AG04450 (cell line): Measurements from ENCODE around the gene GRIN2A. TPM values are rescaled to one million over a fixed set of nuclear protein-coding genes. Genes with fewer than 3 reads are reported as not detected.

Experiments
- CTCF ChIA-PET: fragments of 300-600, 350-600 bp; formaldehyde crosslinking; extraction: SDS; loops from one replicate; lab custom pipeline; 2022; ENCODE audit warnings: antibody characterized with exemption, inconsistent platforms; lab: Charles Lee
- POLR2A ChIA-PET: fragments of 350-600 bp; formaldehyde crosslinking; extraction: SDS; loops from one replicate; lab custom pipeline; 2021; ENCODE audit warnings: antibody characterized with exemption, inconsistent platforms; lab: Yijun Ruan, JAX
- DNase-seq: peaks from one replicate; pipeline ENCODE4 v3.0.0-alpha.2; 2011; ENCODE audit warnings: low read depth, low spot score
- H3K27ac ChIP-seq: one replicate; pipeline ENCODE4 v1.5.1; 2012; ENCODE audit warnings: low read depth, low read length, control low read depth
- H3K27me3 ChIP-seq: one replicate; pipeline ENCODE4 v1.6.0; 2012; ENCODE audit warnings: low read length; ENCODE audit not compliant: control insufficient read depth, insufficient read depth
- H3K4me3 ChIP-seq: 2 replicates; pipeline ENCODE4 v1.5.1; 2011; ENCODE audit warnings: mild to moderate bottlenecking, low read depth, low read length, control low read depth
- H3K9me3 ChIP-seq: 2 replicates; pipeline ENCODE4 v1.5.1; 2012; ENCODE audit warnings: low read length; ENCODE audit not compliant: control insufficient read depth, insufficient read depth
- polyA plus RNA-seq: library from polyadenylated mRNA; depleted of rRNA; stranded (reverse); fragments of >200 nt; gene quantifications from 2 replicates; pipeline ENCODE4 v1.2.3, GENCODE V29; 2011
- TF ChIP-seq, protein P1 (sequence below): IDR thresholded peaks from 2 replicates; pipeline ENCODE4 v1.5.1; 2011; ENCODE audit warnings: low read depth, low read length, control low read depth, inconsistent platforms

GRIN2A gene
- polyA plus RNA-seq, 1 experiment = not detected

DNA sequence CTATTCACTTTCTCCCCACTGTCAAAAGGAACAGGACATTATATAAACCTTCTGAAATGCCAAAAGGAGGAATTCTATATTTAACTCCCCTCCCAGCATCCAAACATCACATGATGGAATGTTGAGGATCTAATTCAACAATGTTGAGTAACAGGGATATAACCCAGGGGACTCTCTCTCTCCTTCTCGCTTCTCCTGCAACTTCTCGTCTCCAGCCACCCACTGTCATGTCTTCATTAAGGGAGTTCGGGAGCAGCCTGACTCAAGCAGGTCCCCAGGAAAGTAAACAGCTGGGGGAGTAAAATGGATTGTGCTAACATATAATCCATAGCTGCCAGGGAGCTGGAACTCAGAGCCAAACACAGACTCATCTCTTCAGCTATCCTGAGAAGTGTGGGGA, 51.7 kb downstream of the GRIN2A start:
- no peak overlapping the region for H3K27ac ChIP-seq
- no peak for DNase-seq
- CTCF ChIA-PET = no interaction called here
- H3K9me3 ChIP-seq = peaks cover 22% of the 10 kb centered on the region
- POLR2A ChIA-PET = no interaction called here
- TF ChIP-seq, protein P1, sequence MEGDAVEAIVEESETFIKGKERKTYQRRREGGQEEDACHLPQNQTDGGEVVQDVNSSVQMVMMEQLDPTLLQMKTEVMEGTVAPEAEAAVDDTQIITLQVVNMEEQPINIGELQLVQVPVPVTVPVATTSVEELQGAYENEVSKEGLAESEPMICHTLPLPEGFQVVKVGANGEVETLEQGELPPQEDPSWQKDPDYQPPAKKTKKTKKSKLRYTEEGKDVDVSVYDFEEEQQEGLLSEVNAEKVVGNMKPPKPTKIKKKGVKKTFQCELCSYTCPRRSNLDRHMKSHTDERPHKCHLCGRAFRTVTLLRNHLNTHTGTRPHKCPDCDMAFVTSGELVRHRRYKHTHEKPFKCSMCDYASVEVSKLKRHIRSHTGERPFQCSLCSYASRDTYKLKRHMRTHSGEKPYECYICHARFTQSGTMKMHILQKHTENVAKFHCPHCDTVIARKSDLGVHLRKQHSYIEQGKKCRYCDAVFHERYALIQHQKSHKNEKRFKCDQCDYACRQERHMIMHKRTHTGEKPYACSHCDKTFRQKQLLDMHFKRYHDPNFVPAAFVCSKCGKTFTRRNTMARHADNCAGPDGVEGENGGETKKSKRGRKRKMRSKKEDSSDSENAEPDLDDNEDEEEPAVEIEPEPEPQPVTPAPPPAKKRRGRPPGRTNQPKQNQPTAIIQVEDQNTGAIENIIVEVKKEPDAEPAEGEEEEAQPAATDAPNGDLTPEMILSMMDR = no peak
- H3K27me3 ChIP-seq = no peaks in the 10 kb centered on the region
- H3K4me3 ChIP-seq = no peak overlapping the region

DNA sequence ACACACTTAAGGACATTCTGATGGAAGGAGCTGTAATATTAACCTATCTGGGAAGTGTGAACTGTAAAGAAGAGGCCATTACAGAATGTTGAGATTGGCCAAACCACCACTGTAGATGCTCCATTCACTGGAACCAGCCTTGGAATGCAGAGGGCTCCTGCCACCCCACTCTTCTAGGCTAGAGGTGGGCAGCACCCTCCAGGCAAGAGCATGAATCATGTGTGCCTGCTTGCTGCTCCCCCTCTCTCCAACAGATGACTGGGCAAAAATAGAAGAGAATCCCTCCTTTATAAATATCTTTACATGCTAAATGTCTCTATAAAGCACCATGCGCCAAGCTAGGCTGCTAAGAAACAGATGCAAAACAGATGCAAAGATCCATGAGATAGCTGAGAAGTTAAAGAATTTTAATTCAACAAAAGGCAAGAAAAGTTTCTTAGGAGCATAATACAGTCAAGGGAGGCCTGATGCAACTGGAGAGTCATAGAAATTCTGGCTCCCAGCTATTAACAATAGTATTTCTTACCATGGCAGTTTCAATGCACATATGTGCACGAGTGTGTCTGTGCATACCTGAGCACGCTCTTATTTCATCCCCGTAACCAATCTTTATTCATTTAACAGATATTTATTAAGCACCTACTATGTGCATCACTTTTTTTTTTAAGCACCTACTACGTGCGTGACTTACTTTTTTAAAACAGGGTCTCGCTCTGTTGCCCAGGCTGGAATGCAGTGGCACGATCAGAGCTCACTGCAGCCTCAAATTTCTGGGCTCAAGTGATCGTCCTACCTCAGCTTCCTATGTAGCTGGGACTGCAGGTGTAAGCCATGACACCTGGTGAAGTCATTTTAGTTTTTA, 53.6 kb downstream of the GRIN2A start:
- Histone ChIP-seq H3K4me3 (no peak overlapping the region), H3K27ac (no peak overlapping the region), H3K9me3 (peaks cover 27% of the 10 kb centered on the region), H3K27me3 (no peaks in the 10 kb centered on the region)
- ChIA-PET POLR2A (no interaction called here), CTCF (no interaction called here)
- TF ChIP-seq, protein P1 = no peak
- DNase-seq = no peak

DNA sequence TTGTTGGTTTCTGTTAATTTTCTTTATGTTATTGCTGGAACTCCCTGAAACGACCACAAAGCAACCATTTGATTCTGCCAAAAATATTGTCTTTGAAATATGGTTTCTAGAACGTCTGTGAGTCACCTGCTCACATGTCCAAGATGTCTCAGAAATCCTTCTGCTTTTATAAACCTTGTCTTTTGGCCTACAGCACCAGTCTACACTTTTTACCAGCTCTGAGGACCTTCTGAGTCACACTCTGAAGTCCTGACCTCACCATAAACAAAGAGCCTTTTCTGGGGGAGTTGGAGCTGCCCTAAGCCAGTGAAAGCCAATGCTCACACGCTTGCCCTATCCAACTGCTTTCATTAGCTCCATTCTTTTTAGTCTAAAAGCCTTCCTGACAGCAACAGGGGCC, 55.5 kb downstream of the GRIN2A start:
- ChIA-PET POLR2A (no interaction called here), CTCF (no interaction called here)
- no peaks in the 10 kb centered on the region for H3K27me3 ChIP-seq
- no peak for DNase-seq
- TF ChIP-seq, protein P1 = no peak
- H3K27ac ChIP-seq = no peak overlapping the region
- peaks cover 23% of the 10 kb centered on the region; the same call in 1 of the 2 replicates for H3K9me3 ChIP-seq
- H3K4me3 ChIP-seq = no peak overlapping the region

DNA sequence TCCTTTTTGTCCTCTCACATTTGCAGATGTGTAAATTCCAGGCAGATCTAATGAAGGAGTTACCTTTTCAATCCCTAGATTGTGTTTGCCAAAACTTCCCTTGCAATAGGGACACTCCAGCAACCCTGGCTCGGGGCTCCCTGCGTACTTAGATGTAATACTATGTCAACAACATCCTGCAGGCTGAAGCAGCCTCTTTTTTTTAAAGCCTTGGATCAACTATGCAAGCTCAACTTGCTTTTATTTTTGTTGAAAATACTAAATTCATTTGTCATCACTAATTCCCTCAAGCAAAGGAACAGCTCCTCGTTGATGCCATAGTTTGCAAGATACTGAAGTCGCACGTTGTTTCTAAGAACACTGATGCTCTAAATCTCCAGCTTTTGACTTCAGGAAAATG, 59.1 kb downstream of the GRIN2A start:
- H3K9me3 ChIP-seq = peaks cover 14% of the 10 kb centered on the region; the same call in 1 of the 2 replicates
- no peaks in the 10 kb centered on the region for H3K27me3 ChIP-seq
- ChIA-PET CTCF (no interaction called here), POLR2A (no interaction called here)
- no peak overlapping the region for H3K4me3 ChIP-seq
- no peak overlapping the region for H3K27ac ChIP-seq
- no peak for DNase-seq
- TF ChIP-seq, protein P1 = no peak

DNA sequence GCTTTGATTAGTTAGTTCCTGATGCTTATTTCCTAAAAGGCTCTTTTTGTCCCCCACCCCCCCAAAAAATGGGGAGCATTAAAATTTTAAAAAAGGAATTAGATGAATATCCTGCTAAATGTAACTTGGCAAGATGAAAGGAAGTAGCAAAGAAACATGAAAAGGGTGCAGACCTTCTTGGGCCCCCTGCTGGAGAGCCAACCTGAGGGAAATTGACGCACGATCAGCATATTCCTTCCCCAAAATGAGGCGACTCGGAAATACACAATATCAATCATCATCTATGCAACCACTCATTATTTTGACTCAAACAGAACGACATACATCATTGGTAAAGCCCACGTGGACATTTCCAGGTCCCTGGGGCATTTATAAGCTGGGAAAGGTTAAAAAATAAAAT, 59.7 kb downstream of the GRIN2A start:
- no peaks in the 10 kb centered on the region for H3K27me3 ChIP-seq
- TF ChIP-seq, protein P1 = no peak
- ChIA-PET CTCF (no interaction called here), POLR2A (no interaction called here)
- no peak for DNase-seq
- H3K4me3 ChIP-seq = no peak overlapping the region
- no peak overlapping the region for H3K27ac ChIP-seq
- H3K9me3 ChIP-seq = peaks cover 14% of the 10 kb centered on the region; the same call in 1 of the 2 replicates
